A673 (cell line): ENCODE results near the gene SCGN.

Experiments used
- EZH2 ChIP-seq: fragments of 200-600 bp; sonication (generic); IDR thresholded peaks from 2 replicates; pipeline ENCODE4 v1.6.1; 2017; ENCODE audit warnings: borderline replicate concordance, low read depth, mild to moderate bottlenecking, mixed read lengths, antibody characterized with exemption, low read length; ENCODE audit not compliant: poor library complexity, severe bottlenecking
- TF ChIP-seq, protein P1 (sequence below): fragments of 300-800, 200-600 bp; sonication (generic); conservative IDR thresholded peaks from 2 replicates; pipeline ENCODE4 v1.5.1; 2017; ENCODE audit warnings: low read depth, mild to moderate bottlenecking, antibody characterized with exemption, low read length, moderate library complexity, mixed read lengths

DNA sequence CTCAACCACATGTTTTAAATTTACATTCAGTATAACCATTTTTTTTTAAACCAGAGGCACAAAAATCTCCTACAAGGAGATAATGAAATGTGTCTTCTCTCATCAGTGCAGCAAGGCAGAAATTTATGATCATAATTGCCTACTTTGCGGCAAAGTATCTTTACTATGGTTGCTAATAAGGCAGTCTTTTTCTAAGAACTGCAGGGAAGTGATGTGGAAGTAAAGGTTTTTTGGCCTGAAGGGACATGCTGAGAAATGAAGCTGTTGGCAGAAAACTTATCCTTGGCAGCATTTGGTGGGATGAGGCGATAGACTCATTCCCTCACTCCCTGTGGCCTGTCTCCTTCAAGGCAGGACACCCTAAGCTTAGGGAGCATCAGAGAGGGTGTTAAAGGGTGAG, 48.7 kb downstream of the SCGN start:
- TF ChIP-seq, protein P1, sequence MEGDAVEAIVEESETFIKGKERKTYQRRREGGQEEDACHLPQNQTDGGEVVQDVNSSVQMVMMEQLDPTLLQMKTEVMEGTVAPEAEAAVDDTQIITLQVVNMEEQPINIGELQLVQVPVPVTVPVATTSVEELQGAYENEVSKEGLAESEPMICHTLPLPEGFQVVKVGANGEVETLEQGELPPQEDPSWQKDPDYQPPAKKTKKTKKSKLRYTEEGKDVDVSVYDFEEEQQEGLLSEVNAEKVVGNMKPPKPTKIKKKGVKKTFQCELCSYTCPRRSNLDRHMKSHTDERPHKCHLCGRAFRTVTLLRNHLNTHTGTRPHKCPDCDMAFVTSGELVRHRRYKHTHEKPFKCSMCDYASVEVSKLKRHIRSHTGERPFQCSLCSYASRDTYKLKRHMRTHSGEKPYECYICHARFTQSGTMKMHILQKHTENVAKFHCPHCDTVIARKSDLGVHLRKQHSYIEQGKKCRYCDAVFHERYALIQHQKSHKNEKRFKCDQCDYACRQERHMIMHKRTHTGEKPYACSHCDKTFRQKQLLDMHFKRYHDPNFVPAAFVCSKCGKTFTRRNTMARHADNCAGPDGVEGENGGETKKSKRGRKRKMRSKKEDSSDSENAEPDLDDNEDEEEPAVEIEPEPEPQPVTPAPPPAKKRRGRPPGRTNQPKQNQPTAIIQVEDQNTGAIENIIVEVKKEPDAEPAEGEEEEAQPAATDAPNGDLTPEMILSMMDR, result no peak
- no peak for TF ChIP-seq EZH2
